Fibroblast of skin of left biceps (primary cell): ENCODE results near the gene INTS14.
"Not testable (repeated sequence)": the region's sequence is repeated elsewhere in the genome, so short reads cannot be mapped to it uniquely, and the experiment has no call there.

Experiments used
- DNase-seq, 2 experiments: peaks; one replicate each; pipeline ENCODE4 v3.0.0-alpha.2; 2013; ENCODE audit warnings: low read depth in 2 of 2

Gene INTS14

GRCh38 chr15:65631503-65631902, 20.6 kb upstream of the INTS14 start:
- no peak for DNase-seq

- no peak for DNase-seq
Observed at GRCh38 chr15:65630760-65631159, 19.8 kb upstream of the INTS14 start.

GRCh38 chr15:65629548-65629947, 18.6 kb upstream of the INTS14 start:
- DNase-seq = no peak

- DNase-seq = no peak
Observed at GRCh38 chr15:65626856-65627255, 15.9 kb upstream of the INTS14 start.

- no peak for DNase-seq
Observed at GRCh38 chr15:65623103-65623502, 12.2 kb upstream of the INTS14 start.

- DNase-seq = no peak
Observed at GRCh38 chr15:65621638-65622037, 10.7 kb upstream of the INTS14 start, which contains the start of gene SLC24A1. SLC24A1 (plus strand) TSS chr15:65621938; CDS start chr15:65624081, 2,143 bp downstream.

- no peak for DNase-seq
Observed at GRCh38 chr15:65620833-65621232, 9.9 kb upstream of the INTS14 start.

GRCh38 chr15:65619626-65620290, 8.8 kb upstream of the INTS14 start:
- no peak for DNase-seq

GRCh38 chr15:65618560-65619109, 7.7 kb upstream of the INTS14 start:
- DNase-seq = no peak

- not testable (repeated sequence) for DNase-seq
Observed at GRCh38 chr15:65615887-65616286, 5.0 kb upstream of the INTS14 start.

GRCh38 chr15:65612949-65613744, 2.2 kb upstream of the INTS14 start:
- DNase-seq = no peak

- DNase-seq = no peak
Observed at GRCh38 chr15:65612616-65612946, 1.6 kb upstream of the INTS14 start.

- no peak for DNase-seq
Observed at GRCh38 chr15:65611888-65612615, 1.1 kb upstream of the INTS14 start.

GRCh38 chr15:65603559-65603958, 7.4 kb downstream of the INTS14 start:
- no peak for DNase-seq

GRCh38 chr15:65603134-65603533, 7.8 kb downstream of the INTS14 start:
- no peak for DNase-seq

- DNase-seq = no peak
Observed at GRCh38 chr15:65599677-65600076, 11.3 kb downstream of the INTS14 start.

GRCh38 chr15:65598468-65598867, 12.5 kb downstream of the INTS14 start:
- DNase-seq = no peak

GRCh38 chr15:65595960-65596359, 15.0 kb downstream of the INTS14 start:
- no peak for DNase-seq

- no peak for DNase-seq
Observed at GRCh38 chr15:65587094-65587493, 23.8 kb downstream of the INTS14 start.

- no peak for DNase-seq
Observed at GRCh38 chr15:65584241-65584640, 26.7 kb downstream of the INTS14 start.

GRCh38 chr15:65583701-65584100, 27.2 kb downstream of the INTS14 start:
- no peak for DNase-seq

GRCh38 chr15:65580287-65580686, 30.6 kb downstream of the INTS14 start:
- DNase-seq = peak; percentile 13 to 21
